A549 (cell line): Measurements from ENCODE around the gene APBA1.

Experiments
- CBX2 ChIP-seq: fragments of 200-600 bp; sonication (generic); IDR thresholded peaks from 2 replicates; pipeline ENCODE4 v1.6.1; 2016; ENCODE audit warnings: low read depth, mild to moderate bottlenecking, borderline replicate concordance
- POLR2A ChIP-seq: IDR thresholded peaks from 2 replicates; pipeline ENCODE4 v1.6.1; 2012; ENCODE audit warnings: mild to moderate bottlenecking, low read length
- RAD21 ChIP-seq, 2 experiments: fragments of >200 bp in 1 of 2; sonication (Bioruptor Twin) in 1 of 2; formaldehyde crosslinking in 1 of 2; IDR thresholded peaks in 1 of 2; conservative IDR thresholded peaks in 1 of 2; 2 replicates in 1 of 2; 3 replicates in 1 of 2; pipeline ENCODE4 v1.6.1; 2012 to 2018; ENCODE audit warnings: inconsistent platforms in 1 of 2
- TF ChIP-seq, protein P1 (sequence below): fragments of >200 bp; sonication (Bioruptor Twin); formaldehyde crosslinking; IDR thresholded peaks from 3 replicates; pipeline ENCODE4 v1.5.1; 2016
- TF ChIP-seq, protein P2 (sequence below): fragments of 150-350 bp; IDR thresholded peaks from 2 replicates; pipeline ENCODE4 v1.6.1; 2014; ENCODE audit warnings: low read depth, mild to moderate bottlenecking, low read length
- TF ChIP-seq, protein P3 (sequence below): IDR thresholded peaks from 2 replicates; pipeline ENCODE4 v1.6.1; 2012

DNA sequence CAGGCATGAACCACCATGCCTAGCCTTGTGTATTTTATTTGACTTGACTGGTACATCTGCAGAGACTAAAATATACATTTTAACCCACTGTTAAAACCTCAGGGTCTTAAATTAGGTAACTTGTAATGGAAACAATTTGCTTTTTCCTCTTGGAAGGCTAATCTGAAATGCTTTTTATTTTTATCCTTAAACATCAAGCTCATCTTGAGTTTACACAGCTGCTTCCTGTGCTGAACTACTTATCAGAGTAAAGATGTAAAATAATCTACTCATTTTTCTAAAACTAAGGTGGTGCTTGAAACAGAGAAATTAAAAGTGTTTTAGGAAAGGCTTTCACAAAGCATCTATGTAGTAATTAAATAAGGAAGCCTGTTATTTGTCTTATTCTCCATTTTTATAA lies 203.0 kb downstream of the APBA1 start:
- TF ChIP-seq, protein P1, sequence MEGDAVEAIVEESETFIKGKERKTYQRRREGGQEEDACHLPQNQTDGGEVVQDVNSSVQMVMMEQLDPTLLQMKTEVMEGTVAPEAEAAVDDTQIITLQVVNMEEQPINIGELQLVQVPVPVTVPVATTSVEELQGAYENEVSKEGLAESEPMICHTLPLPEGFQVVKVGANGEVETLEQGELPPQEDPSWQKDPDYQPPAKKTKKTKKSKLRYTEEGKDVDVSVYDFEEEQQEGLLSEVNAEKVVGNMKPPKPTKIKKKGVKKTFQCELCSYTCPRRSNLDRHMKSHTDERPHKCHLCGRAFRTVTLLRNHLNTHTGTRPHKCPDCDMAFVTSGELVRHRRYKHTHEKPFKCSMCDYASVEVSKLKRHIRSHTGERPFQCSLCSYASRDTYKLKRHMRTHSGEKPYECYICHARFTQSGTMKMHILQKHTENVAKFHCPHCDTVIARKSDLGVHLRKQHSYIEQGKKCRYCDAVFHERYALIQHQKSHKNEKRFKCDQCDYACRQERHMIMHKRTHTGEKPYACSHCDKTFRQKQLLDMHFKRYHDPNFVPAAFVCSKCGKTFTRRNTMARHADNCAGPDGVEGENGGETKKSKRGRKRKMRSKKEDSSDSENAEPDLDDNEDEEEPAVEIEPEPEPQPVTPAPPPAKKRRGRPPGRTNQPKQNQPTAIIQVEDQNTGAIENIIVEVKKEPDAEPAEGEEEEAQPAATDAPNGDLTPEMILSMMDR, result no peak
- TF ChIP-seq RAD21 (conservative IDR thresholded peaks at IDR 0.05 in 1 of 2, IDR thresholded peaks at IDR 0.05 in 1 of 2) (no peak), CBX2 (no peak), POLR2A (no peak)
- TF ChIP-seq, protein P2, sequence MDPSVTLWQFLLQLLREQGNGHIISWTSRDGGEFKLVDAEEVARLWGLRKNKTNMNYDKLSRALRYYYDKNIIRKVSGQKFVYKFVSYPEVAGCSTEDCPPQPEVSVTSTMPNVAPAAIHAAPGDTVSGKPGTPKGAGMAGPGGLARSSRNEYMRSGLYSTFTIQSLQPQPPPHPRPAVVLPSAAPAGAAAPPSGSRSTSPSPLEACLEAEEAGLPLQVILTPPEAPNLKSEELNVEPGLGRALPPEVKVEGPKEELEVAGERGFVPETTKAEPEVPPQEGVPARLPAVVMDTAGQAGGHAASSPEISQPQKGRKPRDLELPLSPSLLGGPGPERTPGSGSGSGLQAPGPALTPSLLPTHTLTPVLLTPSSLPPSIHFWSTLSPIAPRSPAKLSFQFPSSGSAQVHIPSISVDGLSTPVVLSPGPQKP, result no peak
- TF ChIP-seq, protein P3, sequence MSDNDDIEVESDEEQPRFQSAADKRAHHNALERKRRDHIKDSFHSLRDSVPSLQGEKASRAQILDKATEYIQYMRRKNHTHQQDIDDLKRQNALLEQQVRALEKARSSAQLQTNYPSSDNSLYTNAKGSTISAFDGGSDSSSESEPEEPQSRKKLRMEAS, result no peak
